OCI-M2 (cell line): ENCODE data around the gene RBP4.

Experiments used
- DNase-seq: peaks from one replicate; lab custom pipeline; 2025; ENCODE audit not compliant: unreplicated experiment; lab: John Stamatoyannopoulos, UW

The RBP4 gene

DNA sequence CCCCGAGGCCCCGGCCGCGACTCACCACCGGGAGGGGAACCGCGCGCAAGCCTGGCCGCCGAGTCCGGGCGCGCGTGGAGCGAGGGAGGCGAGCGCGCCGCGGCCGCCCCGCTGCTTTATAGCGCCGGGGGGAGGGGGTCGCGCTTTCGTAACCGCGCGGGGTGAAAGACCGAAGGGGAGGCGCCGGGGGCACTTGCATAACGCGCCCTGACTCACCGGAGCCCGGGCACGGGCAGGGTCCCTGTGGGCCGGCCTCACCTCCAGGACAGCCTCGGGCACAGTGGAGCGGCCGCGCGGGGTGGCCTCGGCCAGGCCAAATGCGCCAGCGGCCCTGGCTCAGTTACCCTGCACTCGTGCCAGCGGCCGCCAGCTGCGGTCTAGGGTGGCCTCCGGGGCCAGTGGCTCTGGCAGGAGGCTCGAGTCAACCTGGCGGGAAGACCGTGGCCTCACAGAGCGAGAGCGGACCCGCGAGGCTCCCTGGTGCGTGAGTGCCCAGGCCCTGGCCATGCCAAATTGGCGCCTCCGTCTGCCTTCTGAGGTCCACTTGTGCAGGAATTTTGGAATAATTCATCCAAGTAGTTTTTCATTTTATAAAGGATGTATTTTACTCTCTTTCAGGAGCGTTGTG is at the start of gene RBP4:
Gene RBP4, minus strand, starts transcription at position 90 of the 628 bp plus-strand sequence. CDS start 207 bp downstream, outside the sequence.
- no peak for DNase-seq

DNA sequence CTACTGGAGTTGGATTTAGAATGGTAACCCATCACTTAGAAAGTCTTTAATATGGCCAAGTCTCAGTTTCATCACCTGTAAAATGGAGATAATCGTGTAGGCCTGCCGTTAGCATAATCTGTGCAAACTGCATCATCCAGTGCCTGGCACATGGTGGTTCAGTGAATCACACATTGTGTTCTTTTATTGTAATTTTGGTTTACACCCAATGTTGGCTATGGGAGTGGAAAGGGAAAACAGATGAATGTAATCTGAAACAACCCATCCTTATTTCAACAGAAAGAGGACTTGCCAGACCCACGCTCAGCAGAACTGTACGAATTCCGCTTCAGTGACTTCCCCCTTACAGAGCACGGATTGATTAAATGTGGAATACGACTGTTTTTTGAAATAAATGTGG is 38.8 kb upstream of the RBP4 start:
- no peak for DNase-seq

DNA sequence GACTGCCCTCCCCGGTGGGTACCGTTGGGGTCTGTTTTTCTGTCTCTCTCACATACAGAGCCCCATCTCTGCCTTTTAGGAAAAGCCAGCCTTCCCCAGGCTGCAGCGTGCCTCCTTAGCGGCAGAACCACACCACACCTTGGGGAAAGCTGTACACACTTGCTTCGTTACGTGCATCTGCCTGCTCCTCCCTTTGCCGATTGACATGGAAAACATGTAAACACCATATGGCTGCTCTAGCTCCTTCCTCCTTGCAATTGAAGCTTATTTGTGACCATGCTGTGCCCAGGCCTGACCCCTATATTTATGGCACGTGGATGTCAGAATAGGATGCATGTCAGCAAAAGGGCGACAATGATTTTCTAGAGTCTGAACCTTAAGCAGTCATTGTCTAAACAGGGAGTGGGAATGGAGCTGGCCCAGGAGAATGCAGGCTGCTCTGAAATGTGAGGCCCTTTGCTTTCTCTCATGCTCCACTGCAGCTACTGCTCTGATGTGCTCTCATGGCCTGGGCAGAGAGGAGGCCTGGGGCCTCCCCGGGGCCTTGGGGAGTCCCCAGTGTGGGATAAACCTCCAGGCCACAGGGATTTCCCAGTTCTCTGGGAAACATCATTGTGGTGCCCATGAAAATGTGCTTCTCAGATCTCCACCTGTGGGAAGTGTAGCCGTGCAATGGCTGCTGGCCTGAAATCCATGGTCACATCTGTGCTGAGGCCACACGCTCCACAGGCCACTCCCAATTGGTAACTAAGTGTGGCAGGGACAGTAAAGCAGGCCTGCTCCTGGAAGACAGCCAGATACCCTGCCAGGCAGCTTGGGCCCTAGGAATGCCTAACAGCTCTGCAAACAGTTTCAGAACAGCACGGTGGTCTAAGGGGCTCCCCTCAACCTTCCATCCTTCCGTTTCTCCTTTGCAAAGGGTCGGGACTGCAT is 29.9 kb upstream of the RBP4 start:
- no peak for DNase-seq

DNA sequence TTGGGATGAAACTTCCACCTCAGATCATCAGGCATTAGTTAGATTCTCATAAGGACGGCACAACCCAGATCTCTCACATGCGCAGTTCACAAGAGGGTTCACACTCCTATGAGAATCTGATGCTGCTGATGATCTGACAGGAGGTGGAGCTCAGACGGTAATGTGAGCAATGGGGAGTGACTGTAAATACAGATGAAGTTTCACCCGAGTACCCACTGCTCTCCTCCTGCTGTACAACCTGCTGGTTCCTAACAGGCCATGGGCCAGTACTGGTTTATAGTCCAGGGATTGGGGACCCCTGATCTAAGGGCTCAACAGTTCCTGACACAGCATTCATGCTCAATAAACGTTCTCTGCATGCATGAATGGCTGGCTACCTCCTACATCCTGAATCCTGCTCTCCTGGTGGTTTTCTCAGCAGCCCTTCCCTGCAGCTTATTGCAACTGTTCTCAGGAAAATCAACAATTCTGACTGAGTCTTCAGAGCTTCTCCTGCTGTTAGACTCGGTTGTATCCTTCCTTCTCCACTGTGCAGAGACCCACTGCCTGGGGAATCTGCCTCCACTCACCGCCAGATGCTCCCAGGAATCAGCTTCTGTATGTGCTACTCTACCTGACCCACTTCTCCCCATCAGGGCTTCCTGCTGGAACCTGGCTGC is 28.7 kb upstream of the RBP4 start:
- no peak for DNase-seq

DNA sequence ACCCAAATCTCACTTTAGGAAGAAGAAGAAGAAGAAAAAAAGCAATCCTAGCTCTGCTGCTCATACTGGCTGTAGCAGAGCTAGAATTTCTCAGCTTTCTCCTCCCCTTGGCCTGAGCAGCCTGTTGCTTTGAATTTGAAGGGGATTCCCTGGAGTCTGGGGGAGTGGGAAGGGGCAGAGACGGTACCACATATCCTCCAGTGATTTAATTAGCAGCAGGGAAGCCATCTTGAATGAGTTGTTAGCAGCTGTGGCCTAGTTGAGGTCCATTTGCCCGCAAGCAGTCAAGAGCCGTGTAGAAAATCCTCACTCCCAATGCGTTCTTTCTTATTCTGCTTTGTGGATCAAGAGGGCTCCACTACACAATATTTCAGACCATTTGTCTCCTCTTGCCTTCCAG is 27.8 kb upstream of the RBP4 start:
- no peak for DNase-seq

DNA sequence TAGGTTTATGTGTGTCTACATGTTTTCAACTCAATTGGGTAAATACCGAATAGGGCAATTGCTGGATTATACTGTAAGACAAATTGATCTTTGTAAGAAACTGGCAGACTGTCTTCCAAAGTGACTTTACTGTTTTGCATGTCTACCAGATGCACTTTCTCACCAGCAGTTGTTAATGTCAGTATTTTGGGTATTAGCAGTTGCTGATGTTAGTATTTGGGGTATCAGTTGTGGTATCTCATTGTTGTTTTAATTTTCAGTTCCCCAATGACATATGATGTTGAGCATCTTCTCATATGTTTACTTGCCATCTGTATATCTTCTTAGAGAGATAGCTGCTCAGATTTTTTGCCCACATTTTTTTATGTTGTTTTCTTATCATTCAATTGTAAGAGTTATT is 21.9 kb upstream of the RBP4 start:
- no peak for DNase-seq

DNA sequence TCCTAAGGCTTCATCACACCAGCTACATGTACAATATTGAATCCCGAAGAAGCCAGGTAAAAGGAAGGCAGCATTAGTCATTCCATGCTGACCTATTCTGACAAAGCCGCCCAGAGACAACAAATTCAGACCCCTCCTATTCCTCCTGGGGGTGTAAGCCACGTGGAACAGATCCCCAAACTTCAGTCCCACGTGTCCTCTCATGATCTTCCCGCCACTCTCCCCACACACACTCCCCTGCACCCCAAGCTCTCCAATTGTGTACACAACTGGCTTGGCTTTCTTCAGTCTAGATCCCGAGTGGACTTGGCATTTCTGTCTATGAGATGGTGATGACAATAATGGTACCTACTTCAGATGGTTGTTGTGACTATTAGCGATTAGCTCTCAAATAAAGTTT is 19.9 kb upstream of the RBP4 start:
- DNase-seq = no peak

DNA sequence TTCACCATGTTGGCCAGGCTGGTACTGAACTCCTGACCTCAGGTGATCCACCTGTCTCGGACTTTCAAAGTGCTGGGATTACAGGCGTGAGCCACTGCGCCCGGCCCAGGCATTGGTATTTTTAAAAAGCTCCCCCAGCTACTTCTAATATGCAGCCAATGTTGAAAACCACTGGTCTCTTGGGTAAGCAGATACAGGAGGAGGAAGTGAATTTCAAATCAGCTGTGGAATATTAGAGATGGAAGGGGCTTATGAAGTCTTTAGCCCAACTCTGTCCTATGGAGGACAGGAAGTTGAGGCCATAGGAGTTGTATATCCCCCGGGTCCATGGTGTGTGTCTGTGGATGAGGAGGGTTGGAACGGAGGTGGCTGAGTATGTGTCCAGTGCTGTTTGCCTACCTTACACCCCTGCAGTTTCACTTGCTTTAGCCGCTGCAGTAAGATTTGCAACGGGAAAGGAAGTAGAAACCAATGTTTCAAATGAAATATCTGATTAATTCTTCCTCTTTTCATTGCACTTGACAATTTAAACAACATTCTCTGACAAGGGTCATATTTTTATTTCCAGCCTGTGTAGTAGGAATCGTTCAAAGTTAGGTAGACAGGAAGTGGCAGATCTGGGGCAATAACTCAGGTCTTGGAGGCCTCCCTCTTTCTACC is 14.7 kb upstream of the RBP4 start:
- no peak for DNase-seq

DNA sequence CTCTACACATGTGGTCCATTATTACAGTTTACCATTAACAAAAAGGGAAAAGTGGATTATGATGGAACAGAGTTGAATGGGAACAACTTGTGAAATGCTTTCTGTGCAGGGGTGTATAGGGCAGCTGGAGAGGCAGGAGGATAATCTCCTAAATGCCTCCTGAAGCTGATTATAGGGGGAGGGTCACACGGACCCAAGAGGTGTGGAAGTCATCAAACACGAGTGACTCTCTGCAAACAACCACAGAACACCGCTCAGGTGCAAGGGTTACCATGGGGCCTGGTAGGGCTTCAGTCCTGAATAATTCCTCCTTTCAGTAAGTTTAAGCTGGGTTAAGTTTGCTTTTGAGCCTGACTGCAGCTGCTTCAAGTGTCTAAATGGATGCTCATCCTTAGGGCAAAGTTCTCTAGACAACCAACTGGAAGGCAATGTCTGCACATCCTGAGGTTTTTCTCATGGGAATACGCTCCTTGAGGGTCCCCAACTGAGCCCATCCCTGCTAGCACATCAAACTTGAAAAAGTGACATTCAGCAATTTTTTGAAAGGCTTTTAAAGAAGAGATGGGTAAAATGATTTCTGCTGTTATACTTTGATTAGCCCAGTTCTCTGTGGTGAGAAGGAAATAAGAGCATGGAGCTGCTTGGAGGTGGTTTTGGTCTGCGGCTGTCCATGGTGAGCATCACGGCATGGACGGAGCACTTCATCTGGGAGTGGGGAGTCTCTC is 13.2 kb upstream of the RBP4 start:
- no peak for DNase-seq

DNA sequence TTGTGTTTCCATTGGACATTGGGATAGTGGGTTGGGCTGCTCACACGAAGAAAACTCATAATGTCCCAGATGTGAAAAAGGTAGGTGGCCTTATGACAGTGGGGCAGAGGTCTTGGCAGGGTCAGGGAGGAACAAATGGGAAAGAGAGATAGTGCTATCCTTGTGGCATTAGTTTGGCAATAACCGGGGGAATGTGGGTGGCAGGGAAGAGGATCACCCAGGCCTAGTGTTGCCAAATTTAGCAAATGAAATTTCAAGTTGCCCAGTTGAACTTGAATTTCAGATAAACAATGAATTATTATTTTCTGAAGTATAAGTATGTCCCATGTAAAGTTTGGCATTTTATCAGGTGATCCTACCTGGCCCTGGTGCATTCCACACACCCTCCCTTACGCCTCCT is 12.1 kb upstream of the RBP4 start:
- DNase-seq = no peak

DNA sequence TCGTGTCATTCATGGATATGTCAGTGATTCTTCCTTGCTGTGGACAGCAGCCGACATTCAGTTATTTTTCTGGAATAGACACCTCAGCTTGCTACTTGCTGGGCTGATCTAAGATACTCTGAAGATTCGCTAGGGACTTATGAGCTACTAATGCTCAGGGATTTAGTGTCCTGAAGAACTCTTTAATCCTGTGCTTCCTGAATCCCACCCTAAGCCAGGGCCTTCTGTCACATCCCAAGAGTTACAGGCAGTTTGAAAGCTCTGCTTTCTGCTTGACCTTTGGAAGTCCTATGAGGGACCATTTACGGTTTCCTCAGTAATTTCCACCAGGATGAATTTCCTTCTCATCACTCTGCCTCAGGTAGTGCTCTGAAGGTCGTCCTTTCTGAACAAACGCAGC is 11.3 kb upstream of the RBP4 start, which contains the start of gene PDE6C:
Gene PDE6C, plus strand, starts transcription at position 227 of the 400 bp plus-strand sequence. CDS start 189 bp downstream, outside the sequence.
- no peak for DNase-seq

DNA sequence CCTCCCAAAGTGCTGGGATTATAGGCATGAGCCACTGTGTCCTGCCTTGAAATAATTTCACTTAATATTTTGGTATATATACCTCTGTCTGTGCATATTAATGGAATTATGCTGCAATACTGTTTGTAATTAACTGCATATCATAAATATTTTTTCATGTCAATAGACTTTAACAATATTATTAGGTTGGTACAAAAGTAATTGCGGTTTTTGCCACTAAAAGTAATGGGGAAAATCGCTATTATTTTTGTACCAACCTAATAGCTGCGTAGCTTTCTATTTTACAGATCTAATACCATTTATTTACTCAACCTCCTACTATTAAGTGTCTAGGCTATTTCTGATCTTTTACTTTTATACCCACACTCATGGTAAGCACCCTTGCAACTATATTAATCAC is 7.4 kb upstream of the RBP4 start:
- no peak for DNase-seq

DNA sequence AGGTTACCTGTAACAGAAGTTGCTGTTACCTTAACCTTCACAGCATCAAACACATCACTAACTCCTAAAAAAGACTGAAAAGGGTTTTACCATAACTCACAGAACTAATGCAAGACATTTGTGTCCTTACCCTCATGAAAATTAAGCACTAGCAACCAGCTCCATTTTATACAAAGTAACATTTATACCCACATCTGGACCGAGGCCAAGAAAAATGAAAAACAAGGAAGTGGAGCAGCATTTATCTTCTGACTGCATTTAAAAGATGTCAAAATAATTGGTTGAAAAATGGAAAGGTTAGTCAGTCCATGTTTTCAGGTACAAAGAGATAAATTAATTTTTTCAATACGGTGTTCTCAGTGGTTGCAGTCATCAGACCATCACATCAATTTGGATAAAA is 3.1 kb upstream of the RBP4 start:
- no peak for DNase-seq

DNA sequence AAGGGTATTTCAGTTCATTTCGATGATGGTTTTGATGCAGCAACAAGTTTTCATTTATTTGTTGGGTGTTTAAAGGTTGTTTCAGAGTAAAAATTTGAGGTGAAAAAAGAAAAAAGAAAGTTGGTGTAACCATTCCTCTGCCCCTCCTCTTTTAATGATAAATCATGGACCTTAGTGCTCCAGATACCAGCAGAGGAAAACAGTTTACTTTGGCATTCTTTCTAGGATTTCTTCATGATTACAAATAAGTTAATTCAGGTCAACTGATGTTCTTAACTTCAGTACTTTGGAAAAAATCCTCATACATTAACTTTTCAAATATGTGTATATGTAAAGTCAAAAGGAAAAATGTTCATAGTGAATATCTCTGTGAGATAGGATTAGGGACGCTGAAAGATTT is 2.0 kb upstream of the RBP4 start:
- DNase-seq = no peak

DNA sequence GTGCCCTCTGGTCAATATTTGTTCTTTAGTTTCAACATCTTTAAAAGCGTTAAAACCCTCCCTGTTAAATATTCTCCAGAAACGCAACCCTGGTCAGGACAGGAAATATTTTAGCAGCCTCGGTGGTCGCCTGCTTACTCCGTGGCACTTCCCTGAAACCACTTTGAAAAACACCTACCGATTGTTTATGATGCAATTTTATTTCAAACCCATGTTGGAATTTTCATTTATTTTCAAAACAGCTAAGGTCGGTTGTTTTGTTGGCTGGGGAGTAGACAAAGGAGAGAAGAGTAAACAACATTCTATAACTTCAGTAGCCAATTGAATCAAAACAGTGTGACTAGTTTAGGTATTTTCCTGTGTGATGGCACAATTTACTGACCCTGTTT is 733 bp upstream of the RBP4 start:
- no peak for DNase-seq

DNA sequence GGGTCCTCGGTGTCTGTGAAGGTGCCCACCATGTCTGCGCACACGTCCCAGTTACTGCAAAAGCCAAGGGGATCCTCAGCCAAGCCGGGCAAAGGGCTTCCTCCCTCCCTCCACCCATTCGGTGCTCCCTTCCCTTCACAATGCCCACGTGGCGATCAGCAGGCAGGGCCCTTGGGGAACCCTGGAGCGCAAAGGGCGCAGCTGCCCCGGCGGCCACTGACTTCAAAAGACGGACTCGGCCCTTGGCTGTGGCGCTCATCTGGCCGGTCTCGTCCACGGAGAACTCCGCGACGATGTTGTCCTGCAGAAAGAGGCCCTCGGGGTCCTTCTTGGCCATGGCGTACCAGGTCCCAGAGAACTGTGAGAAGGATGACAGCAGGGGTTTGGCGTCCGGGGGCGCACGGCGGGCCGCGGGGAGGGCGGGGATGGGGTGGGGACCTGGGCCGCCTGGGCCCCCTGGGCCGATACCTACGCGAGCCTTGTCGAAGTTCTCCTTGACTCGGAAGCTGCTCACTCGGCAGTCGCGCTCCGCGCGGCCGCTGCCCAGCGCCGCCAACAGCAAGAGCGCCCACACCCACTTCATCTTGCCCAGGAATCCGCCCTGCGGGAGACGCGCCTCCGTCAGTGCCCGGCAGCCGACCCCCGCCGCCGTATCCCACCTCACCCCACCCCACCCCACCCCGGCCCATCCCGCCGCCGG is 439 bp downstream of the RBP4 start:
- no peak for DNase-seq

DNA sequence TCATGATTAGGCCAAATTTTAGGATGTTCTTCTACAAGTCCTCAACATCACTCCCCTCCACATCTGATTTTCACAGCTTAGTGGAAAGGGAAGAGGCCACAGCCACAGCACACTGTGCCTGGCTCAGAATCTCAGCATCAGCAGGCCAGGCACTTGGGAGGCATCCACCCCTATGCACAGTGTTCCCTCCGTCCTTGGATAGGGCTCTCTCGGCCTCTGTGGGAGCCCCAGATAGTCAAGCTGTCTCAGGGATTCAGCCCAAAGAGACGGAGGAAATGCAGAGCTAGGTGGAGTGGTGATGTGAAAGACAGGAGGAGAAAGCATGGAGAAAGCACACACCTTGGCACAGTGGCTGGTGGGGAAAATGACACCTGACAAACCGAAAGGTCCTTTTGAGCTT is 1.3 kb downstream of the RBP4 start:
- no peak for DNase-seq

DNA sequence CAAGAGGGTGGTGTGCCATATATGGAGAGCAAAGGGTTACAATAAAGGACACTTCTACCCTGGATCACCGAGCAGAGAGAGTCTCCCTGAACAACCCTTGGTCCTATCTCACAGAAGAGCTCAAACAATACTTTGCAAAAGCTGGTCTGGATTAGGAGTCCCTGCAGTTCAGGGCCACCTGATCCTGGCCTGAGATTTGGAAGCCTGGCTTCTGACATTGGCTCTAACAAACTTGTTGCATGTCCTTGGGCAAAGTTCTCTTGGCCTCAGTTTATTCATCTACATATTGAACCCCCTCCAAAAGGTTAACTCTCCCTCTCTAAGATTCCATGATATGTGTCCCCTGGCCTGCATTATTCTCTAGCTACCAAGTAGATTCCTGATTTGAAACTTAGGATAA is 1.7 kb downstream of the RBP4 start:
- no peak for DNase-seq

DNA sequence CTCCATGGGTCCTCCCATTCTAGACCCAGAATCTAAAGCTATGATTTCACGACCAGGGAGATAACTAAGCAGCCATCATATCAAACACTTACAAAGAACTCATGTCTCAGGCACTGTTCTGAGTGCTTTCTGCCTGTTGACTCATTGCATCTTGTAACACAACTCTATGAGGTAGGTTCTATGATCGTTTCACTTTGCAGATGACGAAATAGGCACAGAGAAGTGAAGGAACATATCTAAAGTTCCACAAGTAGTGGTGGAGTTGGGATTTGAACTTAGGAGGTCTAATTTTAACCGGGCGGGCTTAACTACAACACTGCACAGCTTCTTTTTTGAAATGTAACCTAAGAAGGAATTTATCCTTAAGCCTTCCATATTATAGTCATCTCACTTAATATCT is 2.9 kb downstream of the RBP4 start:
- DNase-seq = no peak

DNA sequence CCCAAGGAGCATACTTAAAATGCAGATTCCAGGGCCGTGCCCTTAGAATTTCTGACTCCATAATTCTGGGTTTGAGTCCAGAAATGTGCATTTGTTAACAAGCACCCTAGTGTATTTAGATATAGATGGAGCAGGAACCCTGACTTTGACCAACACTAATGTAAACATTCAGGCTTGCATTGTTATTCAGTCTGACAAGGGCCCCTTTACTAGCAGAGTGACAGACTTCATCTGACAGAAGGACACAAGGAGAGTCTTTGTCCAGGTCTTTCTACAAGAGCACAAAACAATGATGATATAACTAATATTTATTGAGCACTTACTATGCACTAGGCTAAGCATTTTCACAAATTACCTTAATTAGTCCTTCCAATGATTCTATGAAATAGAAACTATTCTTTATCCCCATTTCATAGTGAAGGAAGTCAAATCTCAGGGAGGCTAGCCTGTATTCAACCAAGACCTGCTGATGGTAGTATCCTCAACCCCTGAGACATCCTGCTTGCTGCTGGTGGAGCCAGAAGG is 3.9 kb downstream of the RBP4 start:
- no peak for DNase-seq
